EH (cell line): Measurements from ENCODE around the gene CENPU.

Experiments used
- DNase-seq: peaks from one replicate; pipeline ENCODE4 v3.0.0-alpha.2; 2015; ENCODE audit warnings: low read depth

CENPU gene

DNA sequence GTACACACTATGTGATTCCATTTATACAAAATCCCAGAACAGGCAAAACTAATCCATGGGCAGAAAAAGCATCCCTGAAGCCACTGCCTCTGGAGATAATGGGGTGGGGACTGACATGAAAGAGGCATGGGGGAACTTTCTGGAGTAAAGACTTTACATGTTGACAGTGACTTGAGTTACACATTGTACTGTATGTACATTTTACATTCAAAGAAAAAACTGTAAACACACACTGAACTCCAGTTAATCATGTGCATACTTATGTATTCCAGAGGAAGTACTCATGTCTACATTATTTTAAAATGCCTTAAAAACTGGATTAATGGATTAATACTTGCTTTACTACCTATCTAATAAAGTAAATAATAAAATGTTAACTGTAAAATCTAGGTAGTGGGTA is 21.6 kb downstream of the CENPU start:
- no peak for DNase-seq

GRCh38 chr4:184706453-184706852 is 27.4 kb downstream of the CENPU start:
- DNase-seq, result no peak

- no peak for DNase-seq
Observed at GRCh38 chr4:184705692-184706091, 28.2 kb downstream of the CENPU start.

DNA sequence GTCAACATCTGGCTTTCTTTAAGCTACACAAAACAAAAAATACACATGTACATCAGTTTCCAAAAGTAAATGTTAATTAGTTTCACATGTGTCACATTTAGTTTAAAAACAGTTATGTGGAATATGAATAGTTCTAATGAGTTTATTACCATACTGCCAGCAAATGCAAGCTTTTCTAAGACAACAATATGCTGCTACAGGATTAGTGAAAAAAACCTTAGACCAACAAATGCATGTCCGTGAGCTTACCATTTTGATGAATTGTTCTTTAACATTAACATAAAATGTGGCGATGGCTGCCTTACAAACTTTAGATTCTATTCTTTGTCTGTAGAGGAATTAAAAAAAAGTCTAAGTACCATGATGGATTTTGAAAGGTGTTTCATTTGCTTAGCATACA is 31.8 kb downstream of the CENPU start:
- DNase-seq, result no peak

DNA sequence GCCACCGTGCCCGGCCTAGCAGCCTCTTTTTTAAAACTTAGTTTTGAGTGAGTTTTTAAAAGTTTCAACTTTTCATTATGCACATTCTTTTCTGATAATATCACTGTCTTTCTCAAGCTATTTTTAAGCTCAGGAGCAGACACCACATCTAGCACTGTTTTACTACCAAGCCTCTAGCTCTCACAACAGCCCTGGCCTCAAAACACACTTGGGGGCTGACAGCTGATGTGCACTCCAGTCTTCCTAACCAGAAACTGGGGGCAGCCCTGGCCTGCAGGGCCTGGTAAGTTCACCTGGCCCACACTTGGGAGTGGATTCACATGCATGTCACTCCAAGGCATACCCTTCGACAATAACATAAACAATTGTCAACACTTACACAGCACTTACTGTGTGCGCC is 34.0 kb downstream of the CENPU start:
- peak; percentile 54 for DNase-seq

- no peak for DNase-seq
Observed at GRCh38 chr4:184697956-184698355, 35.9 kb downstream of the CENPU start.

GRCh38 chr4:184695178-184695896 is 38.6 kb downstream of the CENPU start:
- DNase-seq, result no peak

DNA sequence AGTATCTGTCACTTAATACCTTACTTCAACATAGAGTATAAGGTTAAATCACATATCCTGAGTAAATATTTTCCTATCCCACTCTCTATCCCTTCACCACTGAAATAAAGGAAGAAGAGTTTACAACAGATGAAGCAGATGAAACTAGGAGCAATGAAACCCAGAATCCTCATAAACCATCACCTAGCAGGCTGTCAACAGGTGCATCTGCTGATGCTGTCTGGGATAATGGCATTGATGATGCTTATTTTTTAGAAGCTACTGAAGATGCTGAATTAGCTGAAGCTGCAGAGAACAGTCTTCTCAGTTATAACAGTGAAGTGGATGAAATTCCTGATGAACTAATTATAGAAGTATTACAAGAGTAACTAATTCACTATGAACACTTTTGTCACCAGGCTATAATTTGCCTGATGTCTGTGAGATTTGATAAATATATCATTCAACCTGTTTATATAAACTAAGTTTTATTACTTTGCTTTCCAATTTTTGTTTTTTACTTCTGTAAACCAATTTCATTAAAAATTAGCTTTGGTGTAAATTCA is 39.4 kb downstream of the CENPU start:
- no peak for DNase-seq

- peak; percentile 7 for DNase-seq
Observed at GRCh38 chr4:184693056-184693455, 40.8 kb downstream of the CENPU start.

GRCh38 chr4:184689681-184690080 is 44.2 kb downstream of the CENPU start:
- peak; percentile 17 for DNase-seq

GRCh38 chr4:184688447-184688846 is 45.4 kb downstream of the CENPU start:
- peak; percentile 92 for DNase-seq

GRCh38 chr4:184688005-184688404 is 45.9 kb downstream of the CENPU start:
- DNase-seq, result no peak

DNA sequence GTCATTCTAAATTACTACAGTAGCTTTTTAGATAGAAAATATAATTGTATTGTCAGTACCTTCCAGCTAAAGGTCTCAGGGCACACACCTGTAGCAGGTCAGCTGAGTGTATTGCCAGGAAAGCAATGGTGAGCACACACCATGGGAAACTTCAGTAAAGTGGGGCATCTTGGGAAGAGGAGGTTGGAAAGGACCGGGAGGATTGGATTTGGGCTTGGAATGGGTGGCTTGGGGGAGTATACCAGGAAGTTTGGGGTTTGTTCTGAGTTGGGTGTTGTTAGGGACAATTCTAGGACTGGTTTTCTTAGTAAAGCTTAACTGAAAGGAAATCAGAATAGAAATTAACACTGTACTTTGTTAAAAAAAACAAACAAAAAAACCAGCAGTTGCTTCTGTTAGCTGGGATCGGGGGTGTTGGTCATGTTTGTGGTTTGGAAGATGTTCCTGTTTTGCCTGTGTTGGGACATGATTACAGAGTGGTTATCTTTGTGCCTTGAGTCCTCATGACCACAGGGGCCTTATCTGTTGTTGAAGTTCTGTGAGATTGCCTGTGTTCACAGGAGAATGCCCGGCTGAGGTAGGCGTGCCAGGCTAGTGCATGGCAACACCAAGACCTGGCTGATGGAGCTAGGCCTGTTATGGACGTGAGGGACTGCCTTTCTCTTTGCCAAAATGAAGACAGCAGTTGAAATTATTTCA is 49.3 kb downstream of the CENPU start:
- DNase-seq, result peak; percentile 17

DNA sequence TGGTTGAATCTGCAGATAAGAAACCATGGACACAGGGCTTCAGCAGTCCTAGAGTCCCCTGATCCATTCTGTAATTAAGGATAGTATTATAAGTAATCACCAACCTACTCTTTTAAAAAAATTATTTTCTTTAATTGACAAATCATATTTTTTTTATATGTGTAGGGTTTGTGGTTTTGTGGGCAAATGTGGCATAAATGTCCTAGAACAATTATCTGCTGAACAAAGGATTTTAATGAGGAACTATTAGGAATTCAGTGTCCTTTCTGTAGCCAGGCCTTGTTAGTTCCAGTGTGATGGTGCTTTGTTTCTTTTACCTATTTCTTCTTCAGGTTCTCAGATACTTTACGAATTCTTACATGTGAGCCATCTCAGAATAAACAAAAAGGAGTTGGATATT is 52.0 kb downstream of the CENPU start:
- DNase-seq, result no peak

GRCh38 chr4:184680698-184681097 is 53.2 kb downstream of the CENPU start:
- DNase-seq, result no peak

DNA sequence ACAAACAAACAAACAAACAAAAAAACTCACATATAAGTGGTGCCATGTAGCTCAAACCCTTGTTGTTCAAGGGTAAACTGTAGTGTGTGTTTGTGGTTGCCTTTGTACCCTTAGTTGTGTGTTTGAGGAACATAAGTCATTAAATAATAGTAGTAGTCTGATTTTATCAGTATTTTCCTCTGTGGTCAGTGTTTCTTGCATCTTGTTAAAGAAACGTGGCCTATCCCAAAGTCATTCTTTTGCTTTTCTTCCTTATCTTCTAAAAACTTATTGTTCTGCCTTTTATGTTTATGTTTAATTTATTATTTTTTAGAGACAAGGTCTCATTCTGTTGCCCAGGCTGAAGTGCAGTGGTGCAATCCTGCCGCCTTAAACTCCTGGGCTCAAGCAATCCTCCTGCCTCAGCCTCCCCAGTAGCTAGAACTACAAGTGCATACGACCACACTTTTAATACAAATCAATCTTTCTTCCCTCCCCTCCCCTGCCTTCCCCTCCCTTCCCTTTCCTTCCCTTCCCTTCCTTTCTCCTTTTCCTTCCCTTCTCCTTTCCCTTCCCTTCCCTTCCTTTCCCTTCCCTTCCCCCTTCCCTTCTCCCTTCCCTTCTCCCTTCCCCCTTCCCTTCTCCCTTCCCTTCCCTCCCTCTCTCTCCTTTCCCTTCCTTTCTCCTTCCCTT is 57.9 kb downstream of the CENPU start:
- no peak for DNase-seq

DNA sequence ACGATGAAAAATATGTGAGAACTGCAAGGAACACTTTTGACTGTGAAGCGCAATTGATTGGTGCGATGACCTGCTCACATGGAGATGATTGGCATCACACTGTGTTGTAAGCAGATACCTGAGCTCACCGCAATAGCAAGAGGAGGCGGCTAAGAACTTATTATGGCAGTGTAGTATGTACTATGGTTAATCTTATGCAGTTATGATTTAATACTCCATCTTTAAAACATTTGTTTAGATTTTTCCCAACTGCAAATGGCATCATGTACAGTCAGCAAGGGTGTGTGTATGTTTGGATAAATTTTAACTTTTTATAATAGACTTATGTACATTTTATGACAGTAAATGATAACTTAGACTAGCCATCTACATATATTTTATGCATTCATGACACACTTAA is 58.9 kb downstream of the CENPU start:
- no peak for DNase-seq

DNA sequence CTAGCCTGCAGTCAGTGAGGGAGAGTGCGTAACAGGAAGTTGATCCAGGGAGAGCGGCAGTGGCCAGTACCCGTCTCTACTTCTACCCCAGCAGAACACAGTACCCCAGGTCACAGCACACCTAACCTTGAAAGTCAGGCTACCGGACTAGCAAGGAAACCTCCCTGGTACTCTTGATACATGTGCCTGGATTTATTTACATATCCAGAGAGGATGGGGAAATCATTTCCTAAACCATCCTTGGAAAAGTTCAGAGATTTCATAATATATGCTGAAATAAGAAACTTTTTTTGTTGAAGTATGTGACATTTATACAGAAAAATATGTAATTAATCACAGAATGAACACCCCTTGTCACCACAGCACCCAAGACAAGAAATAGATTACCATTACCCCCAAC is 59.9 kb downstream of the CENPU start:
- no peak for DNase-seq

- no peak for DNase-seq
Observed at GRCh38 chr4:184672741-184673140, 61.2 kb downstream of the CENPU start.

DNA sequence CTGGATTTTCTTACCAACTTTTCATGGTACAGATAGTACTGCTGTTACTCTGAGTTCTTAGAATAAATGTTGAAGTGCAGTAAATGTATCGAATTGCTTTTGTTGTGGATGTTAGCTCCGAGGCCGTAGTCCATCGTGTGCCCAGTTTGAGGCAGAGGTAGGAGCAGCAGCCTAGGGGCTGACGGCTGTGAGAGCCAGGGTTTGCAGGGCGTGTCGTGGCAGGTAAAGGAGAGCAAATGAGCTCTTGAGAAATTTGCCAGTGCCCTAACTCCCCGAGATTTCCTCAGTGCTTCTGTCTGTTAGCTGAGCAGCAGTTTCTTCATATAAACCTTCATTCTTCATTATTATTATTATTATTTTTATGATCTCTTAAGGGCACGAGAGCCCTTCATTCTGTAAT is 62.8 kb downstream of the CENPU start:
- no peak for DNase-seq

- no peak for DNase-seq
Observed at GRCh38 chr4:184669251-184669650, 64.6 kb downstream of the CENPU start.

DNA sequence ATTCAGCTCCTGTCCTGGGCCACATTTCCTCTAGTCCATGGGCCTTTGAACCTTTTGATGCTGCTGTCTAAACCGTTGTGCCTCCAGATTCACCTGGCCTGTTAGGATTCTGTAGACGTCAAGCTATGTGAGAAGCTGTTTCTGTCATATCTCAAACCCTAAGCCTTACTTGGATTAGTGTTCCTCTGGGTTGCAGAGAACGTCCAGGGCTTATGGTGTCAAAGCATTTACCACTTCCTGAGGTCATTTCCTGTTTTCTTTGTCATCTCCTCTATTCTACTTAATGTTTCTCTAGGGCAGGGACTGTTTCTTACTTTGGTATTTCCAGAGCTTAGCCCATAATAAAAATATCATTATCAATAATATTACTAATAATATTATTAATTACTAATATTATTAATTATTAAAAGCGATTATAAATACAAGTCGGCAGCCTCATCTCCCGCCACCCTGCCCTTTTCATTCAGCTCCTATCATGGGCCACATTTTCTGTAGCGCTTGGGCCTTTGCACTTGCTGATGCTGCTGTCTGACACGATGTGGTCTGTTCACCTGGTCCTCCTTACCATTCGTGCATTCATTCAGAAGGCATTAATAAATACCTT is 65.3 kb downstream of the CENPU start:
- DNase-seq, result peak; percentile 29

DNA sequence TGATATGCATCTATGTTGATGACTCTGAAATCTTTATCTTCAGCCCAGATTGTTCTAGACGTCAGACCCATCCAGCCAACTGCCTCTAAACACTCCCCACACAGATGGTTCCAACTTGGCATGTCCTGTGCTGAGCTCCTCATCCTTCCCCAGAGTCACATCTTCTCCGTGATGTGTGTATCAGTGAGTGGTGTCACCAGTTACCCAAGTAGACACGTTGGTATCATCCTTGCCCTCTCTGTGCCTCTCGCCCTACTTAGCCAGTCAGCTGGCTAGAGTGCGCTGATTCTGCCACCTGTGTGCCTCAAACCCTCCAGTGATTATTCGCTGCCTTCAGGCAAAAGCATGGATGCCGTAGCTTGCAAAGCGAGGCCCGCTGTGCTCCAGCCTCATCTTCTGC is 65.8 kb downstream of the CENPU start:
- DNase-seq, result no peak
